T1000 (cell line): ENCODE results near the gene FOXM1.

ENCODE experiments used
- DNase-seq: peaks from one replicate; lab custom pipeline; 2025; ENCODE audit warnings: mixed read lengths; lab: John Stamatoyannopoulos, UW

The FOXM1 gene, protein sequence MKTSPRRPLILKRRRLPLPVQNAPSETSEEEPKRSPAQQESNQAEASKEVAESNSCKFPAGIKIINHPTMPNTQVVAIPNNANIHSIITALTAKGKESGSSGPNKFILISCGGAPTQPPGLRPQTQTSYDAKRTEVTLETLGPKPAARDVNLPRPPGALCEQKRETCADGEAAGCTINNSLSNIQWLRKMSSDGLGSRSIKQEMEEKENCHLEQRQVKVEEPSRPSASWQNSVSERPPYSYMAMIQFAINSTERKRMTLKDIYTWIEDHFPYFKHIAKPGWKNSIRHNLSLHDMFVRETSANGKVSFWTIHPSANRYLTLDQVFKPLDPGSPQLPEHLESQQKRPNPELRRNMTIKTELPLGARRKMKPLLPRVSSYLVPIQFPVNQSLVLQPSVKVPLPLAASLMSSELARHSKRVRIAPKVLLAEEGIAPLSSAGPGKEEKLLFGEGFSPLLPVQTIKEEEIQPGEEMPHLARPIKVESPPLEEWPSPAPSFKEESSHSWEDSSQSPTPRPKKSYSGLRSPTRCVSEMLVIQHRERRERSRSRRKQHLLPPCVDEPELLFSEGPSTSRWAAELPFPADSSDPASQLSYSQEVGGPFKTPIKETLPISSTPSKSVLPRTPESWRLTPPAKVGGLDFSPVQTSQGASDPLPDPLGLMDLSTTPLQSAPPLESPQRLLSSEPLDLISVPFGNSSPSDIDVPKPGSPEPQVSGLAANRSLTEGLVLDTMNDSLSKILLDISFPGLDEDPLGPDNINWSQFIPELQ

GRCh38 chr12:2877047-2877952, at the start of gene FOXM1, which contains the start of gene RHNO1:
TSS of gene FOXM1 (minus strand) at chr12:2877174. CDS start at chr12:2874478, 2,696 bp downstream.
TSS of gene RHNO1 (plus strand) at chr12:2877223. CDS start at chr12:2885367, 8,144 bp downstream.
- DNase-seq: peak; percentile 89

DNA sequence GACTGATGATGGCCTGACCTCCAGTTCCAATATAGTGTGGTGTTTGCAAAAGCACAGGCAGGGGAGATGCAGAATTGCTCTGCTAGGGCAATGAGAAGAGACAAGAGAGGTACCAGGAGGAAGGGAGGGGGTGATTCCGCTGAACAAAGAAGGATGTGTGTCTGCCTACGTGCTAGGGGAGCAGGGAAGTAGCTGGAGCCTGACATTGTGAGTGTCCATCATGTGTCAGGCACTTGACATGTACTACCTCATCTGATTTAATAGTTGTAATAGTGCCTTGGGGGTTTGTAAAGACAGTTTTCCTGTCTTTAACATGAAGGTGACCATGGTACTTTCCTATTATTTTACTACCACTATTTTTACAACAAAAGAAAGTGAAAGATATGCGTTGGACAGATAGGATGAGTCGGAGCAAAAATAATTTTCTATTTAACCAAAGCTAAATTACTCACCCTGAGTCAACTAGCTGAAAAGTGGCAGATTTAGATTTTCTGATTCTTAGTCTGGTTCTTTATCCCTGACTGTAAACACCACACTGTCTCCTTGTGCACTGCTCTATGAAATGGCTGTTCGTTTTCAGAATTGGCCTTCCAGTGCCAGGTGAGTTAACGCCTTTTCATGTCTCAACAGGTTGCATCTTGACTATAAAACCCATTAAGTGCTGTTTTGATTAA, 48.5 kb upstream of the FOXM1 start:
- no peak for DNase-seq

GRCh38 chr12:2924019-2924418, 47.0 kb upstream of the FOXM1 start:
- no peak for DNase-seq

- DNase-seq: no peak
These were observed 46.1 kb upstream of the FOXM1 start for GRCh38 chr12:2923057-2923456.

GRCh38 chr12:2922329-2922728, 45.4 kb upstream of the FOXM1 start:
- DNase-seq: no peak

DNA sequence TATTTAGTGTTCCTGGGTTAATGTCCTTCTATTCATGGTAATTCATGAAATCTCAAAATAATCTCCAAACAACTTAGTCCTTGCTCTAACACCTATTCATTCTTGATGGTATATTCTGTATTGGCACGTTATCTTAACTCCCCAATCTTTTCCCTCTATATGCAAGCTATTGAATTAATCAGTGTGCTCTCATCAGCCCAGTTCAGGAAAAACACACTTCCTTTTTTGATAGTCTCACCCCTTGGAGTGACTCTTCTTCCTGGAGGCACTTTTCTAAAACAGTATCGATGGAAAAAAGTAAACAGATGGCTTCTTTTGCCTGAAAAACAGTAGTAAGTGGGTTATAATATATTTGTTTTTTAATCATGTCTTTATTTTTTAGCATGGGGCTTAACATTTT, 42.3 kb upstream of the FOXM1 start:
- DNase-seq: no peak

DNA sequence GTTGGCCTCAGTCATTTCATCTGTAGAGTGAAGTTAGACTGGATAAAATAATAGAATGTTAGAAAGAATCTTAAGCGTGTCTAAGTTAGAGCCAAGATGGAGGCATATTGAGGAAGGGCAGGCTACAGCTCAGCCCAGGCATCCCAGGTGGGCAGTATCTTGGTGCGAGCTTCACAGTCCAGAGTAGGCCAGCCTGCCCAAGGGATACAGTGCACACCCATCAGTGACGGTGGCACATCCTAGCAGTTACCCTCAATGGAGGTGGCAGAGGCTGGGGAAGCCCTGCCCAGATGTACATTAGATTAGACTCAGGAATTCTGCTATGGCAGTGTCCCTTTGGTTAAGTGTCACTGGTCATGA, 35.2 kb upstream of the FOXM1 start:
- no peak for DNase-seq

GRCh38 chr12:2904260-2904659, 27.3 kb upstream of the FOXM1 start:
- DNase-seq: no peak

DNA sequence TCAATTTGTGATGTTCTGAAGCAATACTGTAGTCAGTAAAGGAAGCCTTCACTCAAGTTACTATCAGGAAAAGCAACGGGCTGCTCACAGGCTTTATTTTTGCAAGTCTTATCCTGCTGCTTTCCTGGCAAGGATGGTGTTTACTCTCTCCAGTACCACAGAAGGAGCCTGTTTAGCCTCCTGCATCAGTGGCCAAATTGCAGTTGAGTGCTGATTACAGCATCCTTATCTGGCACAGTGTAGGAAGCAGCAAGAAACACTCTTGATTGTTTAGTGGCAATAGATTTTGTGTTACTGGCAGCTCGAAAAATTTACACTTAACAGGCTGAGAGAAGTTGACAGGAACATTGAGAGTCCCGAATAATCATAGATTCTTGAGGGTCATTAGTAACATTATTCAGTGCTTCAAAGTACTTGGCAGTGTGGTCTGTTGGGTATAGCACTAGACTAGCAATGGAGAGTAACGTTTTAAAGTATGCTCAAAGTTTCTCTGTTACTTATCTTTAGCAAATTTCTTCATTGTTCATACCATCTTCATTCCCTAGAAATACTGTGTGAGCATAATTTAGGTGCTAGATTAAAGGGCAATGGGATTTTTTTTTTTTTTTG, 25.4 kb upstream of the FOXM1 start:
- DNase-seq: no peak

- DNase-seq: no peak
These were observed 23.7 kb upstream of the FOXM1 start for GRCh38 chr12:2900642-2901041.

GRCh38 chr12:2897418-2897817, 20.4 kb upstream of the FOXM1 start:
- DNase-seq: no peak

DNA sequence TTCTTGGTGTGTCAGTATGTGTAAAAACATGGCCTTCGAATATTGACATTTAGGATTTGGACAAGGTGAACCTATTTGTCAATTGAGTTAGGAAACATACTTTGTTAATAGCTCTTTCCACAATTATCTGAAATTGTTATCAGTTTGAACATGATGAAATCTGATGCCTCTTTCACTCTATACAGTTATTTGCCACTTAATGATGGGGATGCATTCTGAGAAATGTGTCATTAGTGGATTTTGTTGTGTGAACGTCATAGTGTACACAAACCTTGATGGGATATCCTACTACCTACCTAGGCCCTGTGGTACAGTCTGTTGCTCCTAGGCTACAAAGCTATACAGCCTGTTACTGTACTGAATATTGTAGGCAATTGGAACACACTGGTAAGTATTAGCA, 18.5 kb upstream of the FOXM1 start:
- DNase-seq: no peak

DNA sequence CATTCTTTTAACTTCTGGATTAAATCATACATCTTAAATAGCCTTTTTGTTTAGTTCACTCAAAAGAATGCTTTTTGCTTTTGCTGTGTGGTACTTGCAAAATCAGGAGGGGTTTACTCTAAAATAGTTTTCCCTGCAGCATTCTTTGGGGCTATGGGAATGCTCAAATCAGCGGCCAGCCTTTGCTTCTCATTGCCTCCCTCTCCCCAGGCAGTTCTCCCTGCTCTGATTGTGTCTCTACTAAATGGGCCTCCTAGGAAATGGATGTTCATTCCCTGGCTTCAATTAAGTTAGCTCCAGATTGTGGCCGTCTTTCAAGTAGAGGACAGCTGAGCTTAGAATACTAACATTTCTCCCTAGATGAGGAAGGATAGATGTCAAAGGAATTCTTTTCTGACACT, 18.1 kb upstream of the FOXM1 start:
- DNase-seq: no peak

GRCh38 chr12:2893007-2893406, 16.0 kb upstream of the FOXM1 start:
- DNase-seq: peak; percentile 38

- DNase-seq: no peak
These were observed 15.3 kb upstream of the FOXM1 start for GRCh38 chr12:2892246-2892645.

- peak; percentile 67 for DNase-seq
These were observed 14.5 kb upstream of the FOXM1 start for GRCh38 chr12:2891240-2892053.

DNA sequence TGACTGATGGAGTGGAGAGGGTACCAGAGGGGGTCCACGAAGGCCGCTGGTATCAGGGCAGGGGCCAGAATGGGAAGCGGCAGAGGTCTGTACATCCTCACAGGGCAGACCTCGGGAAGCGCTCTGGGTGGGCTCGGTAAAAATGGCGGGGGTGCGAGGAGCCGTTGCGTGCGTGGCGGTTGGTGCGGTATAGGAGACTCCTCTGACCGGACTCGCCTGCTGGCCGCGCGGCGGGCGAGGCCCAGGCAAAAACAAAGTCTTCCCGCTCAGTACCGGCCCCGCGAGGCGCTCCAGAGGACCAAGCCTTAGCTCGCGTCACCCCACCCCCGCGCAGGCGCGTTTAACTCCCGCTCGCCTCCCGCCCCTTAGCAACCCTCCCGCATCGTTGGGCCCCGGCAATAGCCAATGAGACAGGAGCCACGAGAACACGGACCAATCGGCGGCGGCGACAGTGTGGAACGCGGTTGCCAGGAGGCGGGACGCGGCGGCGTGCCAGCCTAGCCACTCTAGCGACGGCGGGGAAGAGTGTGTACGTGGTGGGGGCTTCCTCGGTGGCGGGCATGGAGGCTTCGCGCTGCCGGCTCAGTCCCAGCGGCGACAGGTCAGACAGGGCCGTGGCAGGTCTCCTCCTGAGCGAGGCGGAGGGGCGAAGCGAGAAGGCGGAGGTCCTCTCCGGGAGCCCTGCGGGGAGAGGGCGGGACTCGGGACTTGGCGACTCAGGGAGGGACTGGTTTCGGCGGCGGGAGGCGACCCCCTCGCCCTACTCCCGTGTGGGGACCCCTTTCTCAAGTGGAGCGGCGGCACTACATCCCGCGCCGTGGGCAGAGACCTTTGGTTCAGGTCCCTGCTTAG, 13.6 kb upstream of the FOXM1 start, which contains the start of gene TULP3:
TULP3 (plus strand) TSS at position 504 of the 852 bp plus-strand sequence; CDS start at position 561, 57 bp downstream.
- DNase-seq: peak; percentile 99

- DNase-seq: no peak
These were observed 13.0 kb upstream of the FOXM1 start for GRCh38 chr12:2890001-2890387.

- no peak for DNase-seq
These were observed 9.9 kb upstream of the FOXM1 start for GRCh38 chr12:2886768-2887450.
